K562 (cell line): ENCODE measurements around the gene PHKA2. TPM values are rescaled to one million over a fixed set of nuclear protein-coding genes. Genes with fewer than 3 reads are reported as not detected.
A peak's percentile ranks its signal among the peaks of the same experiment; 100 is the strongest.

Experiments
- ATAC-seq: fragments of 200-7000 bp; cut with Tn5 transposase; 3 replicates; pipeline ENCODE4 v1.9.1; 2020; ENCODE audit warnings: moderate library complexity
- BruUV-seq: library from RNA; stranded (reverse); fragments of 400-500 nt; replicated peaks from 2 replicates; lab custom pipeline; 2021; lab: Mats Ljungman, UMichigan
- CTCF ChIA-PET: fragments of 300-600 bp; formaldehyde crosslinking; extraction: SDS; loops from one replicate; lab custom pipeline; 2021; ENCODE audit warnings: low intra/inter-chr PET ratio; lab: Yijun Ruan, JAX
- POLR2A ChIA-PET: fragments of 300-600, 350-650 bp; sonication (Branson Sonifier 250); formaldehyde crosslinking; extraction: SDS; loops from one replicate; lab custom pipeline; 2021; ENCODE audit warnings: antibody characterized with exemption, inconsistent platforms; lab: Yijun Ruan, JAX
- DNase-seq, 4 experiments: peaks; one replicate each; pipeline versions ENCODE4 v3.0.0 to v3.0.0-alpha.2; 2011 to 2018; ENCODE audit warnings: low spot score in 3 of 4, mixed read lengths in 3 of 4; ENCODE audit errors: extremely low read depth in 1 of 4
- FAIRE-seq: peaks from 2 replicates; lab custom pipeline; 2011; peaks lifted over from hg19 to GRCh38; lab: Jason Lieb, UNC
- H2AFZ ChIP-seq: 2 replicates; pipeline ENCODE4 v1.6.0; 2011; ENCODE audit warnings: low read depth, low read length, control low read depth, inconsistent platforms
- H3K27ac ChIP-seq: fragments of 200-600 bp; 3 replicates; pipeline ENCODE4 v1.8.0; 2011; ENCODE audit warnings: low read depth, mild to moderate bottlenecking, control low read depth, inconsistent platforms, low read length, moderate library complexity, mixed read lengths; ENCODE audit errors: extremely low read depth
- H3K27me3 ChIP-seq, 2 experiments: fragments of 300-600 bp in 1 of 2; 2 replicates in 1 of 2; 3 replicates in 1 of 2; pipeline versions ENCODE4 v1.6.0 to v1.8.0; 2011; ENCODE audit warnings: inconsistent platforms in 2 of 2, low read length in 2 of 2, mild to moderate bottlenecking in 1 of 2, mixed read lengths in 1 of 2, moderate library complexity in 1 of 2; ENCODE audit not compliant: control insufficient read depth in 2 of 2, insufficient read depth in 2 of 2
- H3K36me3 ChIP-seq: fragments of 300-600 bp; 3 replicates; pipeline ENCODE4 v1.8.0; 2011; ENCODE audit warnings: mild to moderate bottlenecking, low read length, inconsistent platforms; ENCODE audit not compliant: control insufficient read depth, insufficient read depth
- H3K4me1 ChIP-seq, 2 experiments: fragments of 200-600 bp in 1 of 2; replicated peaks in 1 of 2; 2 replicates in 1 of 2; 3 replicates in 1 of 2; pipeline versions ENCODE4 v1.5.1 to v1.8.0; 2011; ENCODE audit warnings: inconsistent platforms in 2 of 2, low read length in 2 of 2, mild to moderate bottlenecking in 1 of 2, mixed read lengths in 1 of 2, moderate library complexity in 1 of 2; ENCODE audit not compliant: control insufficient read depth in 2 of 2, insufficient read depth in 2 of 2
- H3K4me2 ChIP-seq: 2 replicates; pipeline ENCODE4 v1.6.1; 2011; ENCODE audit warnings: low read length, control low read depth, inconsistent platforms, mixed read lengths; ENCODE audit not compliant: insufficient read depth
- H3K4me3 ChIP-seq: fragments of 200-600 bp; sonication (generic), shearing (Covaris generic); 2 replicates; pipeline ENCODE4 v1.5.1; 2016; ENCODE audit warnings: control low read depth, inconsistent platforms
- H3K79me2 ChIP-seq: fragments of 200-600 bp; 3 replicates; pipeline ENCODE4 v1.8.0; 2011; ENCODE audit warnings: low read length, inconsistent platforms; ENCODE audit not compliant: control insufficient read depth, insufficient read depth
- H3K9ac ChIP-seq, 2 experiments: 2 replicates each; pipeline versions ENCODE4 v1.6.0 to v1.6.1; 2011; ENCODE audit warnings: low read depth in 2 of 2, low read length in 2 of 2, control low read depth in 1 of 2, inconsistent platforms in 1 of 2, mild to moderate bottlenecking in 1 of 2, mixed read lengths in 1 of 2; ENCODE audit not compliant: insufficient read depth in 1 of 2
- H3K9me1 ChIP-seq: one replicate; pipeline ENCODE4 v1.6.0; 2011; ENCODE audit warnings: inconsistent platforms, mild to moderate bottlenecking, low read length, moderate library complexity; ENCODE audit not compliant: control insufficient read depth, insufficient read depth
- H3K9me3 ChIP-seq: replicated peaks from 2 replicates; pipeline ENCODE4 v1.5.1; 2011; ENCODE audit warnings: low read depth, low read length, inconsistent platforms; ENCODE audit not compliant: control insufficient read depth, insufficient read depth
- H4K20me1 ChIP-seq: replicated peaks from 2 replicates; pipeline ENCODE4 v1.6.1; 2011; ENCODE audit warnings: low read length, inconsistent platforms, mixed read lengths; ENCODE audit not compliant: control insufficient read depth, insufficient read depth
- E2F3 ChIP-seq: fragments of 250-450 bp; sonication (Bioruptor Pico); IDR thresholded peaks from 2 replicates; pipeline ENCODE4 v1.4.0; 2020; ENCODE audit warnings: mild to moderate bottlenecking
- E2F6 ChIP-seq, 2 experiments: IDR thresholded peaks; 2 replicates each; pipeline ENCODE4 v1.6.1; 2011; ENCODE audit warnings: borderline replicate concordance in 1 of 2, control low read depth in 1 of 2, low read depth in 1 of 2, low read length in 1 of 2, mild to moderate bottlenecking in 1 of 2, mixed read lengths in 1 of 2, moderate library complexity in 1 of 2; ENCODE audit not compliant: insufficient read depth in 1 of 2, insufficient read length in 1 of 2, poor library complexity in 1 of 2, severe bottlenecking in 1 of 2; ENCODE audit errors: extremely low read depth in 1 of 2
- PCBP2 ChIP-seq: fragments of 200-400 bp; formaldehyde crosslinking; IDR thresholded peaks from 2 replicates; pipeline ENCODE4 v1.6.1; 2018; ENCODE audit warnings: low read length, low read depth, mild to moderate bottlenecking, moderate library complexity; ENCODE audit not compliant: poor library complexity, severe bottlenecking
- RBM25 ChIP-seq: fragments of 200-400 bp; formaldehyde crosslinking; IDR thresholded peaks from 2 replicates; pipeline ENCODE4 v1.6.1; 2018; ENCODE audit warnings: low read length, low read depth, moderate library complexity; ENCODE audit not compliant: severe bottlenecking
- WGBS: fragments of 100-300 bp; shearing (Covaris generic); methylation state at CpG from one replicate; pipeline ENCODE4 v1.1.6; 2016; ENCODE audit warnings: low coverage, mixed read lengths; ENCODE audit not compliant: insufficient coverage; ENCODE audit errors: missing lambda C conversion rate; 5-methylcytosine and 5-hydroxymethylcytosine counted together
- in situ Hi-C: fragments of 300-500 bp; cut with MboI; formaldehyde crosslinking; loops from 4 replicates; pipeline ENCODE4 v1.15.0; 2018; ENCODE audit warnings: inconsistent platforms, mixed read lengths
- intact Hi-C: fragments of 100-400 bp; cut with micrococcal nuclease; formaldehyde crosslinking; loops from 2 replicates; pipeline ENCODE4 v1.14.2; 2022
- polyA plus RNA-seq, 8 experiments: library from polyadenylated mRNA; depleted of rRNA in 4 of 8; stranded (reverse) in 5 of 8; unstranded in 3 of 8; fragments of >200 nt; fragmentation: Nextera tagmentation in 2 of 8; fragmentation: Illumina TruSeq in 1 of 8; extraction: Ambion mirVana in 2 of 8; extraction: Trizol in 1 of 8; gene quantifications; 2 replicates each; pipeline versions ENCODE4 v1.2.1 to v1.2.3, GENCODE V29; 2011 to 2014; ENCODE audit warnings: inconsistent platforms in 1 of 8, missing spikeins in 1 of 8
- total RNA-seq, 7 experiments: library from RNA; depleted of rRNA in 6 of 7; stranded (reverse); fragments of >200 nt in 6 of 7; fragmentation: Illumina TruSeq in 2 of 7; extraction: Trizol in 2 of 7; gene quantifications; 2 replicates each; pipeline versions ENCODE4 v1.2.1 to v1.2.3, GENCODE V29; 2011 to 2021; ENCODE audit warnings: low replicate concordance in 1 of 7

Gene PHKA2
- total and polyA plus RNA-seq, 9 of the 15 experiments (the other 6 are each of a cell fraction or from before 2014, with no cell fraction given) = 2.8 to 33.1 (median 20.3) TPM

DNA sequence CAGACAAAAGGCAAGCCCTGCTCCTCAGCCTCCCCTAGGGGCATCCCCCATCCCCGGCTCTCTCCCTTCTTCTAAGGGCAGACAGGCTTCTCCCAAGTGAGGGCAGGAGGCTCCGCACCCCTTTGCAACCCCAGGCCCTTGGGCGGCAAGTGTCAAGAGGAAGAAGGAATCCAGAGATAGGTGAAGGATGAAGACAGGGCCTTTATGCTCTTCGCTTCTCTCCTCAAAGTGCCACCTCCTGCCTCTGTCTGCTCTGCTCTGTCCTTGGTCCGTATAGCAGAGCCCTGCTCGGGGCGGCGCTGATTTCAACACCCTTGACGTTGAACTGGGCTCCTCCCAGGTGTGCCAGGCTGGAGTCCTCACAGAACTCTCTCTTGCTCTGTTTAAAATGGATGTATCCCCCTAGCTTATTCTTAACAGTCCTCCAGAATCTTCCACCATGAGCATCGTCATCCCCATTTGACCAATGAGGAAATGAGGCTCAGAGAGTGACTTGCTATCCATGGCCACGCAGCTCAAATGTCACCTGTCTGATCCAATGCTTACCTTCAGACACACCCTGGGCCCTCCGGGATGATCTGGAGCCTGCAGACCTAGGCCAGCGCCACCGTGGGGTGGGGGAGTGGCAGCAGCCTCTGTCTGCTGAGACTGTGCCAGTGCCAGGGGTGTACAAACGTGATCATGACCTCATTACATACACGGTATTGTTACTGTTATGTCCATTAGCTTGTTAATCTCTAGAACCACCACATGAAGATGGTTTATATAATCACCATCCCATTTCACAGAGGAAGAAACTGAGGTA is 99.8 kb downstream of the PHKA2 start:
- peaks cover 5 to 19% of the 10 kb centered on the region in 2 experiments; a peak in 3 of 5 replicates for H3K4me1 ChIP-seq
- no peak for DNase-seq
- peaks cover 0 to under 1% of the 10 kb centered on the region in 2 experiments; a peak in 2 of 5 replicates for H3K27me3 ChIP-seq
- no peaks in the 10 kb centered on the region for H4K20me1 ChIP-seq
- POLR2A ChIA-PET = interaction anchor here (0.5 to 0.6 kb wide), 2 partner anchors 495 to 1928 kb away, joined by 3 read pairs; no protein-coding TSS in a partner anchor
- H3K9me3 ChIP-seq = no peaks in the 10 kb centered on the region
- H3K36me3 ChIP-seq = no peaks in the 10 kb centered on the region
- WGBS = 2% methylated on average over 13 of the region's 16 CpGs
- ATAC-seq = no peak
- H3K9ac ChIP-seq = no peak overlapping the region
- intact Hi-C loops = no loop called here
- no peak overlapping the region for H2AFZ ChIP-seq
- in situ Hi-C loops = no loop called here
- no peak for FAIRE-seq
- H3K9me1 ChIP-seq = no peaks in the 10 kb centered on the region
- TF ChIP-seq PCBP2 = no peak
- TF ChIP-seq E2F6 (IDR thresholded peaks at IDR 0.05; ENCODE audit: borderline replicate concordance in 1 of 2, extremely low read depth in 1 of 2, insufficient read depth in 1 of 2, insufficient read length in 1 of 2, low read depth in 1 of 2, low read length in 1 of 2, poor library complexity in 1 of 2, severe bottlenecking in 1 of 2) = no peak
- no peak for TF ChIP-seq E2F3 (CRISPR knock-in tag)
- TF ChIP-seq RBM25 = peak; percentile 36
- CTCF ChIA-PET = no interaction called here
- BruUV-seq = no TSS peak
- H3K4me2 ChIP-seq = no peak overlapping the region
- H3K4me3 ChIP-seq = no peak overlapping the region
- no peaks in the 10 kb centered on the region for H3K79me2 ChIP-seq
- H3K27ac ChIP-seq = no peak overlapping the region
